ENCODE data around the gene SMC1A. TPM values are rescaled to one million over a fixed set of nuclear protein-coding genes. Genes with fewer than 3 reads are reported as not detected.

Gene SMC1A
- total RNA-seq, 2 experiments from 2014 or later, result 159 to 171 TPM

GRCh38 chrX:53362449-53362848 lies 60.0 kb downstream of the SMC1A start:
- CTCF ChIA-PET, result no interaction called here
- ATAC-seq (peak; percentile 30), DNase-seq (no peak)
- Mint-ChIP-seq H3K27ac (no peak overlapping the region), H3K9me3 (ENCODE audit: low read depth) (no peaks in the 10 kb centered on the region), H3K4me3 (no peak overlapping the region), H3K36me3 (no peaks in the 10 kb centered on the region), H3K27me3 (no peaks in the 10 kb centered on the region), H3K4me1 (peaks cover 7% of the 10 kb centered on the region)

GRCh38 chrX:53357799-53358530 lies 64.5 kb downstream of the SMC1A start:
- Mint-ChIP-seq H3K4me1 (peaks cover 7% of the 10 kb centered on the region), H3K27ac (no peak overlapping the region), H3K9me3 (ENCODE audit: low read depth) (no peaks in the 10 kb centered on the region), H3K27me3 (no peaks in the 10 kb centered on the region), H3K36me3 (no peaks in the 10 kb centered on the region), H3K4me3 (no peak overlapping the region)
- CTCF ChIA-PET, result no interaction called here
- no peak for ATAC-seq
- DNase-seq, result no peak

GRCh38 chrX:53356186-53356585 lies 66.3 kb downstream of the SMC1A start:
- CTCF ChIA-PET, result no interaction called here
- Mint-ChIP-seq H3K9me3 (ENCODE audit: low read depth) (no peaks in the 10 kb centered on the region), H3K36me3 (no peaks in the 10 kb centered on the region), H3K27ac (no peak overlapping the region), H3K27me3 (no peaks in the 10 kb centered on the region), H3K4me1 (no peaks in the 10 kb centered on the region), H3K4me3 (no peak overlapping the region)
- no peak for DNase-seq
- ATAC-seq, result no peak

- Mint-ChIP-seq H3K9me3 (ENCODE audit: low read depth) (no peaks in the 10 kb centered on the region), H3K27ac (no peak overlapping the region), H3K4me3 (no peak overlapping the region), H3K4me1 (no peaks in the 10 kb centered on the region), H3K36me3 (no peaks in the 10 kb centered on the region), H3K27me3 (no peaks in the 10 kb centered on the region)
- ATAC-seq, result no peak
- no peak for DNase-seq
- CTCF ChIA-PET, result no interaction called here
These were observed 67.8 kb downstream of the SMC1A start for GRCh38 chrX:53354669-53355068.

GRCh38 chrX:53347948-53348347 lies 74.5 kb downstream of the SMC1A start:
- no peak overlapping the region for H3K27ac Mint-ChIP-seq
- ATAC-seq, result no peak
- CTCF ChIA-PET, result no interaction called here
- H3K9me3 Mint-ChIP-seq (ENCODE audit: low read depth), result no peaks in the 10 kb centered on the region
- peaks cover 10% of the 10 kb centered on the region for H3K27me3 Mint-ChIP-seq
- no peak for DNase-seq
- H3K4me1 Mint-ChIP-seq, result no peaks in the 10 kb centered on the region
- H3K4me3 Mint-ChIP-seq, result no peak overlapping the region
- no peaks in the 10 kb centered on the region for H3K36me3 Mint-ChIP-seq

- CTCF ChIA-PET, result interaction anchor here (0.9 to 1.8 kb wide), 2 partner anchors 105 to 141 kb away, joined by 4 to 5 read pairs; no protein-coding TSS in a partner anchor
- ATAC-seq, result no peak
- H3K27me3 Mint-ChIP-seq, result peaks cover 6% of the 10 kb centered on the region
These were observed 81.4 kb downstream of the SMC1A start for GRCh38 chrX:53340852-53341645.

GRCh38 chrX:53337101-53337500 lies 85.4 kb downstream of the SMC1A start:
- Mint-ChIP-seq H3K27ac (no peak overlapping the region), H3K36me3 (no peaks in the 10 kb centered on the region), H3K4me1 (no peaks in the 10 kb centered on the region), H3K9me3 (ENCODE audit: low read depth) (no peaks in the 10 kb centered on the region), H3K27me3 (peaks cover 24% of the 10 kb centered on the region), H3K4me3 (no peak overlapping the region)
- DNase-seq (no peak), ATAC-seq (no peak)
- CTCF ChIA-PET, result no interaction called here

More at GRCh38 chrX:53340852-53341645, 81.4 kb downstream of the SMC1A start:
- Mint-ChIP-seq H3K9me3 (ENCODE audit: low read depth) (no peaks in the 10 kb centered on the region), H3K36me3 (no peaks in the 10 kb centered on the region), H3K4me3 (no peak overlapping the region), H3K27ac (no peak overlapping the region), H3K4me1 (no peaks in the 10 kb centered on the region)
- no peak for DNase-seq

- no peaks in the 10 kb centered on the region for H3K9me3 Mint-ChIP-seq (ENCODE audit: low read depth)
- H3K4me1 Mint-ChIP-seq, result no peaks in the 10 kb centered on the region
- no peak overlapping the region for H3K4me3 Mint-ChIP-seq
- DNase-seq (no peak), ATAC-seq (no peak)
- no peaks in the 10 kb centered on the region for H3K36me3 Mint-ChIP-seq
- CTCF ChIA-PET, result no interaction called here
- peaks cover 38% of the 10 kb centered on the region for H3K27me3 Mint-ChIP-seq
- no peak overlapping the region for H3K27ac Mint-ChIP-seq
These were observed 88.6 kb downstream of the SMC1A start for GRCh38 chrX:53333853-53334252.

GRCh38 chrX:53332204-53332603 lies 90.2 kb downstream of the SMC1A start:
- no peaks in the 10 kb centered on the region for H3K36me3 Mint-ChIP-seq
- H3K27ac Mint-ChIP-seq, result no peak overlapping the region
- no peak overlapping the region for H3K4me3 Mint-ChIP-seq
- no peaks in the 10 kb centered on the region for H3K9me3 Mint-ChIP-seq (ENCODE audit: low read depth)
- no peaks in the 10 kb centered on the region for H3K4me1 Mint-ChIP-seq
- ATAC-seq (no peak), DNase-seq (no peak)
- peaks cover 48% of the 10 kb centered on the region for H3K27me3 Mint-ChIP-seq
- CTCF ChIA-PET, result interaction anchor here (0.7 to 1.8 kb wide), 3 partner anchors 17 to 150 kb away, joined by 3 to 4 read pairs (median 3); no protein-coding TSS in a partner anchor

GRCh38 chrX:53330331-53330730 lies 92.1 kb downstream of the SMC1A start:
- ATAC-seq (no peak), DNase-seq (no peak)
- H3K9me3 Mint-ChIP-seq (ENCODE audit: low read depth), result no peaks in the 10 kb centered on the region
- no peak overlapping the region for H3K4me3 Mint-ChIP-seq
- peaks cover 57% of the 10 kb centered on the region for H3K27me3 Mint-ChIP-seq
- H3K4me1 Mint-ChIP-seq, result no peaks in the 10 kb centered on the region
- no peaks in the 10 kb centered on the region for H3K36me3 Mint-ChIP-seq
- H3K27ac Mint-ChIP-seq, result no peak overlapping the region
- CTCF ChIA-PET, result no interaction called here

- CTCF ChIA-PET, result no interaction called here
- H3K9me3 Mint-ChIP-seq (ENCODE audit: low read depth), result no peaks in the 10 kb centered on the region
- no peak overlapping the region for H3K4me3 Mint-ChIP-seq
- peaks cover 65% of the 10 kb centered on the region for H3K27me3 Mint-ChIP-seq
- no peaks in the 10 kb centered on the region for H3K36me3 Mint-ChIP-seq
- no peak for ATAC-seq
- H3K27ac Mint-ChIP-seq, result no peak overlapping the region
- DNase-seq, result no peak
- H3K4me1 Mint-ChIP-seq, result peaks cover 6% of the 10 kb centered on the region
These were observed 97.7 kb downstream of the SMC1A start for GRCh38 chrX:53324803-53325202.

All from activated CD8-positive, alpha-beta memory T cell treated with anti-CD3 and anti-CD28 coated beads, Interleukin-2, amount 10 ng/mL, durations not matched to agents 7 days and 5 days (primary cell).